ENCODE measurements around the gene EIF5A2. TPM values are rescaled to one million over a fixed set of nuclear protein-coding genes. Genes with fewer than 3 reads are reported as not detected.
"Not testable (repeated sequence)": the region's sequence is repeated elsewhere in the genome, so short reads cannot be mapped to it uniquely, and the experiment has no call there.

Gene EIF5A2
- total and polyA plus RNA-seq, 12 donors = 0.94 to 11.2 (median 4.0) TPM

- intact Hi-C loops (cut with DNase I) = no loop called here
- DNase-seq = peak in 3 of 7 donors; percentile 6 to 20 (median 20)
- H3K27me3 ChIP-seq = no peaks in the 10 kb centered on the region
- peak overlapping the region; percentile 16 to 77 (median 30) for H3K4me3 ChIP-seq
- peaks cover 0 to 10% (median 0%) of the 10 kb centered on the region in 3 donors for H3K9me3 ChIP-seq (replicated peaks in 1 of 3)
- WGBS, 4 donors = 13 to 36% (median 25%) methylated on average over 15 to 33 of the region's 33 CpGs
- TF ChIP-seq POLR2A (IDR thresholded peaks at IDR 0.05) = no peak
- peak overlapping the region in 2 of 5 donors; percentile 19 to 50 for H3K27ac ChIP-seq
- no peaks in the 10 kb centered on the region for H3K36me3 ChIP-seq (replicated peaks in 1 of 2)
- peaks cover 0 to 3% of the 10 kb centered on the region in 2 donors for H3K4me1 ChIP-seq (replicated peaks in 1 of 2)
Observed at GRCh38 chr3:170907637-170908234, 701 bp downstream of the EIF5A2 start.

DNA sequence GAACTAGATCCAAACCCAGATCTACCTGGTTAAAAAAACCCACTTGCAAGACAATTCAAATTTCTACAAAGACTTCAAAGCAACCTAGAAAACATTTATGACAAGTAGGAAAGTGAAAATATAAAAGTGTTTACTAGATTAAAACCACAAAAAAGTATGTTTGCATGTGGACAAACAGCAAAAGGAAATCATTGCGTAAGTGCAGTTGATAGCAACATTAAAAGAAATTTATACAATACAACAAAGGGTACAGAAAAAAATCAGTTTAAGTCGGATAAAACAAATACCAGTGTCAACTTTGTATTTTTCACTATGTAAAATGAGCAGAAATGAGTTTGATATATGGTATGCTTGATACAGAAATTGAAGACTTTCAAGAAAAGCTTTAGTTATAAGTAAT lies 2.6 kb downstream of the EIF5A2 start:
- Histone ChIP-seq H3K9me3 (replicated peaks in 1 of 3) (peaks cover 0 to 8% (median 0%) of the 10 kb centered on the region in 3 donors), H3K27ac (no peak overlapping the region), H3K27me3 (no peaks in the 10 kb centered on the region), H3K4me3 (no peak overlapping the region), H3K36me3 (replicated peaks in 1 of 2) (no peaks in the 10 kb centered on the region), H3K4me1 (replicated peaks in 1 of 2) (peaks cover 0 to 3% of the 10 kb centered on the region in 2 donors)
- WGBS, 4 donors = 90 to 94% (median 91%) methylated on average over 2 of the region's 2 CpGs
- intact Hi-C loops (cut with DNase I) = no loop called here
- DNase-seq = no peak
- TF ChIP-seq CTCF (IDR thresholded peaks at IDR 0.05) (no peak), POLR2A (IDR thresholded peaks at IDR 0.05) (no peak)

- no peak for TF ChIP-seq POLR2A (IDR thresholded peaks at IDR 0.05)
- TF ChIP-seq CTCF (IDR thresholded peaks at IDR 0.05) = no peak
- intact Hi-C loops (cut with DNase I) = no loop called here
Observed at GRCh38 chr3:170903123-170903522, 5.3 kb downstream of the EIF5A2 start.

DNA sequence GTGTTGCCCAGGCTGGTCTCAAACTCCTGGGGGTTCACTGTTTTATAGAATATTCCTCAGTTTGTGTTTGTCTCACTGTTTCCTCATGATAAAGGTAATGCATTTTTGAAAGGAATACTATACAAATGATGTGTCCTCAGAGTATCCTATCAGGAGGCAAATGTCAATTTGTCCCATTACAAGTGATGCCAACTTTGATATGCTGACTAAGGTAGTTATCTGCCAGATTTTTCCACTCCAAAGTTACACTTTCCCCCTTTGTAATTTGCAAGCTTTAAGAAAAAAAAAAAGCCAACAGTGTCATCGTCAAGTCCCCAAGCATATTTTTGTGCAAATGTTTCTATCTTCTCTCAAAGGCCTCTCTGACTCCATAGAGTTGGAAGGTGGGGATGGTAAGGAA lies 9.0 kb downstream of the EIF5A2 start:
- H3K36me3 ChIP-seq (replicated peaks in 1 of 2) = no peaks in the 10 kb centered on the region
- no peaks in the 10 kb centered on the region for H3K4me1 ChIP-seq (replicated peaks in 1 of 2)
- H3K4me3 ChIP-seq = no peak overlapping the region
- TF ChIP-seq POLR2A (IDR thresholded peaks at IDR 0.05) (no peak), CTCF (IDR thresholded peaks at IDR 0.05) (no peak)
- H3K9me3 ChIP-seq (replicated peaks in 1 of 3) = no peaks in the 10 kb centered on the region
- H3K27ac ChIP-seq = no peak overlapping the region
- 86 to 97% (median 94%) methylated on average over 1 of the region's 1 CpG for WGBS, 4 donors
- no peak for DNase-seq
- H3K27me3 ChIP-seq = no peaks in the 10 kb centered on the region
- intact Hi-C loops (cut with DNase I) = no loop called here

More at GRCh38 chr3:170903123-170903522, 5.3 kb downstream of the EIF5A2 start:
- H3K36me3 ChIP-seq (replicated peaks in 1 of 2) = no peaks in the 10 kb centered on the region
- H3K4me1 ChIP-seq (replicated peaks in 1 of 2) = peaks cover 0 to 3% of the 10 kb centered on the region in 2 donors
- WGBS, 4 donors = 95 to 99% (median 96%) methylated on average over 3 of the region's 3 CpGs
- no peaks in the 10 kb centered on the region for H3K27me3 ChIP-seq
- H3K9me3 ChIP-seq (replicated peaks in 1 of 3) = no peaks in the 10 kb centered on the region
- H3K4me3 ChIP-seq = no peak overlapping the region
- no peak overlapping the region for H3K27ac ChIP-seq
- no peak for DNase-seq

DNA sequence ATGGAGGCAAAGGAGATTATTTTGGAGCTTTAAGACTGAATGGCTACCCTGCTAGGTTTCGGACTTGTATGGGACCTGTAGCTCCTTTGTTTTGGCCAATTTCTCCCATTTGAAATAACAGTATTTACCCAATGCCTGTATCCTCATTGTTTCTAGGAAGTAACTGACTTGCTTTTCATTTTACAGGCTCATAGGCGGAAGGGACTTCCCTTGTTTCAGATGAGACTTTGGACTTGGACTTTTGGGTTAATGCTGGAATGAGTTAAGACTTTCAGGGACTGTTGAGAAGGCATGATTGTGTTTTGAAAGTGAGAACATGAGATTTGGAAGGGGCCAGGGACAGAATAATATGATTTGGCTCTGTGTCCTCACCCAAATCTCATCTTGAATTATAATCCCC lies 10.5 kb downstream of the EIF5A2 start:
- no peak for DNase-seq
- Histone ChIP-seq H3K27ac (no peak overlapping the region), H3K9me3 (replicated peaks in 1 of 3) (no peaks in the 10 kb centered on the region), H3K4me3 (no peak overlapping the region), H3K36me3 (replicated peaks in 1 of 2) (no peaks in the 10 kb centered on the region), H3K4me1 (replicated peaks in 1 of 2) (no peaks in the 10 kb centered on the region), H3K27me3 (no peaks in the 10 kb centered on the region)
- TF ChIP-seq POLR2A (IDR thresholded peaks at IDR 0.05) = no peak
- no peak for TF ChIP-seq CTCF (IDR thresholded peaks at IDR 0.05)
- intact Hi-C loops (cut with DNase I) = no loop called here
- WGBS, 4 donors = 95 to 100% (median 97%) methylated on average over 2 of the region's 2 CpGs

DNA sequence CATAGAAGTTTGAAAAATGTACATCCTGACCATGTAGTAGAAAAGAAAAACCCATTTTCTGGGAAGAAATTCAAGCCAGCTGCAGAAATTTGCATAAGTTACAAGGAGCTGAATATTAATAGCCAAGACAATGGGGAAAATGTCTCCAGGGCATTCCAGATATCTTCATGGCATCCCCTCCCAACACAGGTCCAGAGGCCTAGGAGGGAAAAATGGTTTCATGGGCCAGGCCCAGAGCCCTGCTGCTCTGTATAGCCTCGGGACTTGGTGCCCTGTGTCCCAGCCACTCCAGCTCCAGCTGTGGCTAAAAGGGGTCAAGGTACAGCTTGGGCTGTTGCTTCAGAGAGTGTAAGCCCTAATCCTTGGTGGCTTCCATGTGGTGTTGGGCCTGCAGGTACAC lies 11.2 kb downstream of the EIF5A2 start:
- H3K36me3 ChIP-seq (replicated peaks in 1 of 2); DNase-seq; intact Hi-C loops (cut with DNase I); H3K27me3 ChIP-seq; H3K4me1 ChIP-seq (replicated peaks in 1 of 2); H3K27ac ChIP-seq; H3K9me3 ChIP-seq (replicated peaks in 1 of 3); H3K4me3 ChIP-seq: not testable (repeated sequence)
- 55 to 94% methylated on average over 1 of the region's 1 CpG; no CpG with 5 or more reads in 2 of the 4 donors for WGBS, 4 donors

Data from adrenal gland (tissue), 12 donors.